DMS 273 treated with DMSO at 0.1 percent for 48 hours (cell line): Measurements from ENCODE around the gene WASHC4.

Experiments used
- DNase-seq: peaks from one replicate; lab custom pipeline; 2025; lab: John Stamatoyannopoulos, UW

WASHC4 gene

GRCh38 chr12:105107494-105108371 is at the start of gene WASHC4:
Gene WASHC4 (plus strand): TSS chr12:105107731. CDS start chr12:105107801, 70 bp downstream.
- peak; percentile 72 for DNase-seq

- no peak for DNase-seq
Observed at GRCh38 chr12:105060715-105061378, 46.7 kb upstream of the WASHC4 start.

GRCh38 chr12:105064564-105065178 is 42.9 kb upstream of the WASHC4 start:
- DNase-seq, result no peak

GRCh38 chr12:105067511-105068031 is 40.0 kb upstream of the WASHC4 start:
- DNase-seq, result no peak

GRCh38 chr12:105069936-105070702 is 37.4 kb upstream of the WASHC4 start:
- no peak for DNase-seq

GRCh38 chr12:105071981-105072380 is 35.5 kb upstream of the WASHC4 start:
- DNase-seq, result no peak

- no peak for DNase-seq
Observed at GRCh38 chr12:105072888-105073488, 34.5 kb upstream of the WASHC4 start.

GRCh38 chr12:105076098-105076497 is 31.4 kb upstream of the WASHC4 start:
- DNase-seq, result no peak

- DNase-seq, result no peak
Observed at GRCh38 chr12:105076913-105077312, 30.6 kb upstream of the WASHC4 start.

GRCh38 chr12:105077435-105077834 is 30.1 kb upstream of the WASHC4 start:
- no peak for DNase-seq

- no peak for DNase-seq
Observed at GRCh38 chr12:105078712-105079570, 28.6 kb upstream of the WASHC4 start.

GRCh38 chr12:105083031-105083430 is 24.5 kb upstream of the WASHC4 start:
- DNase-seq, result no peak

- no peak for DNase-seq
Observed at GRCh38 chr12:105083551-105084105, 23.9 kb upstream of the WASHC4 start.

GRCh38 chr12:105084251-105085250 is 23.0 kb upstream of the WASHC4 start, which contains the start of gene ALDH1L2:
Gene ALDH1L2 (minus strand): TSS chr12:105084458. CDS start chr12:105084436, 22 bp downstream.
- DNase-seq, result peak; percentile 16

- DNase-seq, result no peak
Observed at GRCh38 chr12:105085501-105085900, 22.0 kb upstream of the WASHC4 start.

- no peak for DNase-seq
Observed at GRCh38 chr12:105089817-105090216, 17.7 kb upstream of the WASHC4 start.

GRCh38 chr12:105090361-105090760 is 17.2 kb upstream of the WASHC4 start:
- no peak for DNase-seq

GRCh38 chr12:105091476-105092206 is 15.9 kb upstream of the WASHC4 start:
- no peak for DNase-seq
